ENCODE data around the gene TMEM132E.

Gene TMEM132E

DNA sequence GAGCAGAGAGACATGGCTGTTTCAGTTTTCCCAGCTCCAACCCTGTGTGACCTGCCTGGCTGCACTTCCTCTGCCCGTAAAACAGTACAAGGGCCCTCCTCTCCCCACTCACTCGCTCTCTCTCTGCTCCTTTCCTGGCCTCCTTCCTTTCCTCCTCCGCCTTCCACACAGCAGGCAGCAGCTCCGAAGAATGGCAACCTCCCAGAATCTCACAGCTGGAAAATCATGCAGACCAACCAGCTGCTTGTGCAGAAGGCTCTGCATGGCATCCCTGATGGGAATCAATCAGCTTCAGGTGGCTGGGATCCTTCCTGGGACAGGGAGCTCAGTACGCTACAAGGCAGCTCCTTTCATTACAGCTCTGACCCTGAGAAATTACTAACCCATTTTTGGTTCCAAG, 27.4 kb downstream of the TMEM132E start:
- no peak for DNase-seq

DNA sequence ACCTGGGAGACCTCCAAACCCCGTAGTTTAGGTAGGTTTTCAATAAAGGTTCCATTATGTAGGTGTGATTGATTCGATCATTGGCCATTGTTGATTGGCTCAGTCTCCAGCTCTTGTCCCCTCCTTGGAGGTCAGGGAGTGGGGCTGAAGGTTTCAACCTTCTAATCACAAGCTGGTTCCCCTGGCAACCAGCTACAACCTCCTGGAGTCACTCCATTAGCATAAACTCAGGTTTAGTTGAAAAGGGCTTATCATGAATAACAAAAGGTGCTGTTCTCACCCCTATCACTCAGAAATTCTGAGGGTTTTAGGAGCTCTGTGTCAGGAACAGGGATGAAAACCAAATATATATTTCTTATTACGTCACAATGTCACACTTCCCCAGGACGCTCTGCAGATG, 28.5 kb downstream of the TMEM132E start:
- DNase-seq = no peak

DNA sequence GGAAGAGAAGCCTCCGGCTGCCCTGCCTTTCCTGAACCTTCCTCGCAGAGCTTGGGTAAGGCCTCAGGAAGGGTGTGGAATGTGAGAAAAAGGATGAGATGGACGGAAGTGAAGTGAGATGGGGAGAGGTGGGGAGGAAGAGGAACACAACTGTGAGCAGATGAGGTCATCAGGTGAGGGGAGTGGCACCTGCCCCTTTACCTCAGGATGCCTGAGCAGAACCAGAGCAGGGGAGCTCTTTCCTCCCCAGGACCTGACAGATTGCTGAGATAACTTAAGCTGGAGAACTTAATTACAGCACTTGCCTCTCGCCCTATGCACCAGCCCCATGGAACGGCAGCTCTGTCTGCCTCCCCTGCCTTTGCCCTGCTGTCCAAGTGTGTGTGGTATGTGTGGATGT, 29.8 kb downstream of the TMEM132E start:
- DNase-seq = no peak

DNA sequence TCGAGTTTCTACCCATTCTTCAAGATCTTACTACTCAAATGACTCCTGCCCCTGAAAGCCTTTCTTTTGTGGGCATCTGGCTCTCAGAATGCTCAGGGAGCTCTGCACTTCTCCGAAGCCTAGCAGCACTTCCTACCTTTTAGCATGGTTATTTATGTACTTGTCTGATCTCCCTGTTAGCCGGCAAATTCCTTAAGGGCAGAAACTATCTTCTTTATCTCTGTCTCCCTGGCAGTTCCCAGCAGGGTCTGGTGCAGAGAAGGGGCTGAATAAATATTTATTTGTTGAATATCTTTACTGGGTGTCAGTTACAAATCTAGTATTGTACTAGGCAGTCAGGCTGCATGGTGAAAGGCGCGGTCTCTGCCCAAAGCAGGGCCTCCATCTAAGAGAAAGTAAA, 30.7 kb downstream of the TMEM132E start:
- no peak for DNase-seq

DNA sequence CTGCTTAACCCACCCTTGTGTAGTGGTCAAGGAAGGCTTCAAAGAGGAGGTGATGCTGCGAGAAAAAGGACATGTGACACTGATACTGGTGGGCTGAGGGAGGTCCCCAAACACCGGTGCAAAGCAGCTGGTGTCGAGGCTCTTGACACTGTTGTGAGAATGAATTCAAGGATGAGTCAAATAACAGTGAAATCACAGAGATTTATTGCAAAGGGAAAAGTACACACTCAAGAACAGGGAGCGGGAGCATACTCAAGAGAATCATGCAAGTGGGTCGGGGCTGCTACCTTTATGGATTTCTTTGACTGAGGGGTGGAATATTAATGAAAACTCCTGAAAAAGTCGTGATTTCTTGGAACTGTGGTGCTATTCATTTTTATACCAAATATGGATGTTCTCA, 31.1 kb downstream of the TMEM132E start:
- DNase-seq = no peak

DNA sequence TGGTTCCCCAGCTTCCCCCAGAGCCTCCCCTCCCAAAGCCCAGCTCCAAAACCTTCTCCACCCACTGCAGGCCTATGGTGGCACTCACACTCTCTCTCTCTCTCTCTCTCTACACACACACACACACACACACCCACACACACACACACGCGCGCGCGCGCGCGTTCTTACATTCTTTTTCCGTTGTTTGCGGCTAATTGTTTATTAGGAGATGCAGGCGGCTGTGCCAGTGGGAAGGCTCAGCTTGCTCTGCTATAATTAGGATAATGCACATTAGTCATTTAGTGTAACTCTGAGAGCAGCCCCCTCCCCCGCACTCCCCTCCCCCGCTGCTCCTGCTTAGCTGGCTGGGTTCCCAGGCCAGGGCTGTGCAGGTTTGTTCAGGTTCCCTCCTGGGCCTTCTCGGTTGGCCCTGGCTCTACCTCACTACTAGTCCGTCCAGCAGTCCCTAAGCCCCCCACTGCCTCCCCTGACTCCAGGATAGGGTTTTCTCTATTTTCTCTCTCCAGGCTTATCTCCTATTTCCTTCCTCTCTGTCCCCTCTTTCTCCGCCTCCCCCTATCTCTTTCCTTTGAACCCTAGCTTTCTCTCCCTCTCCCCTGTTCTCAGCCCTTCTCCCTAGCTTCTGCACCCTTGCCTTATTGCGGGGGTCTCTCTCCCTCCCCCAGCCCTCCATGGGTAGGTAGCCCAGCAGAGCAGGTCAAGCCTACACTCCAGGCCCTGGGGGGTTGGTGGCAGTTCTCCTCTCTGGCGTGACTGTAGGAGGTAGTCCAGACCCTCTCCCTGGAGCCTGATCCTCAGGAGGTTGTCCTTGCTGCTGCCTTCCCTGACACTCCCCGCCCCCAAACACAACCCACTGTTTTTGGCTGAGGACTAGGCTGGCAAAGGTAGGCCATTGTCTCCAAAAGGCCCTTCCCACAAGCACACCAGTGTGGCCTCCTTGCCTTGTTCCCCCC, 34.0 kb downstream of the TMEM132E start:
- DNase-seq = no peak

DNA sequence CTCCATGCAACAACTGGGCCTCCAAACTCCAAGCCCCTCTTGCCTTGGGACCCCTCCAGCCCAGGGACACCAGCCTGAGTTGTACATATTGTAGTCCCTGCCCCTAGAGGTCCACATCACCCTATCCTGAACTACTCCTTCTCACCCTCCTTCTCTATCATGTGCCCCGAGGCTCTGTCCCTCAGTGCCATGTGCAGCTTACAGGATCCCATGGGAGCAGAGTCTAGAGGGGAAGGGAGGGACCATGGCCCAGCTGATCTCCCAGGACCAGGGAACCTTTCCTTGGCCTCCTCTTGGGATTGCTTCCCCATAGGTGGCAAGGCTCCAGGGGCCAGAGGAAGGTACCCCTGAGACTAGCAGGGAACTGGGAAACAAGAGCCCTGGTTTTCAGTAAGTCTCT, 35.3 kb downstream of the TMEM132E start:
- no peak for DNase-seq

DNA sequence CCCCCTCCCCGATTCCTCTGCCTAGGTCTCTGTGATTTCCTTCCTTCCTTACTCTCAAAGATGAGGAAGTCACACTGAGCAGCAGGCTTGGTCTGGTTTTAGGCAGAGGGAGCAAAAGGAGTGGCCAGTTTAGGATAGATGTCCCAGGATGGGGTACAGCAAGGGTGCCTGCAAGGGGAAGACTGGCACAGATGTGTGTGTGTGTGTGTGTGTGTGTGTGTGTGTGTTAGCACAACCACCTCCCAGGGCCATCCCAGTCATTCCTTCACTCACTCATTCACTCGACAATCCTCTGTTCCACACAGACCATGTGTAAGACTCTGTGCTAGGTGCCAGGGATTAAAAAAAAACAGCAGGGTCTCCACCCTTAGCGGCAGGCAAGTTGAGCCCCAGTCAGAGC, 35.9 kb downstream of the TMEM132E start:
- DNase-seq = no peak

DNA sequence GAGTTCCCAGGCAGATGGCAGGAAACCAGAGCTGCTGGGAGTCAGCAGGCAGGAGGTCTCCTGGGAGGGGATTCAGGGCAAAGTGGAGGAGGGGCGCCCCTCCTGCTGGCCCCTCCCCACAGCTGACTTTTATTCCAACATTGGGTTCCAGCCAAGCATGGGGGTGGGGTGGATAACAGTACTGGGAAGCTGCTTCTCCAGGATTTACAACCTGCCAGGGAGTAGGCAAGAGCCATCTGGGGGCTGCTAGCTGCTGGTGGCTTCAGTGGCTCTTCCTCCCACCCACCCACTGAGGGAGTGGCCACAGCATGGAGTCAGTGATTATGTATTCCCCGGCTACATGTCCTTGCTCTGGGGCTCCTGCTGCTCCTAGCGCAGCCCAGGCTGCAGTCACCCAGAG, 36.8 kb downstream of the TMEM132E start:
- DNase-seq = no peak

DNA sequence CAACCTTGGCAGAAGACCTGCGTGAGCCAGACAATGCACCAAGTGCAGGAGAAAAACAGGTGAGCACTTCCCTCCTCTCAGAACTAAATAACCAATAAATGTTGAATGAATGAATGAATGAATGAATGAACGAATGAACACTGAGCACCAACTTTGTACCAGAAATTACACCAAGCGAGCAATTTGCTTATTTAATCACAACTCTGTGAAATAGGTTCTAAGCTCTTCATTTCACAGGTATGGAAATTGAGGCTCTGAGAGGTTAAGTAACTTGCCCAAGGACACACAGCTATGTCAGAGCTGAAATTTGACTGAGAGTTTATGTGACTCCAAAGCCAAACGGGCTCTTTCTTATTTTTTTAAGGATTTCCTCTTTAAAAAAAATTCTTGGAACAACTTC, 38.0 kb downstream of the TMEM132E start:
- no peak for DNase-seq

DNA sequence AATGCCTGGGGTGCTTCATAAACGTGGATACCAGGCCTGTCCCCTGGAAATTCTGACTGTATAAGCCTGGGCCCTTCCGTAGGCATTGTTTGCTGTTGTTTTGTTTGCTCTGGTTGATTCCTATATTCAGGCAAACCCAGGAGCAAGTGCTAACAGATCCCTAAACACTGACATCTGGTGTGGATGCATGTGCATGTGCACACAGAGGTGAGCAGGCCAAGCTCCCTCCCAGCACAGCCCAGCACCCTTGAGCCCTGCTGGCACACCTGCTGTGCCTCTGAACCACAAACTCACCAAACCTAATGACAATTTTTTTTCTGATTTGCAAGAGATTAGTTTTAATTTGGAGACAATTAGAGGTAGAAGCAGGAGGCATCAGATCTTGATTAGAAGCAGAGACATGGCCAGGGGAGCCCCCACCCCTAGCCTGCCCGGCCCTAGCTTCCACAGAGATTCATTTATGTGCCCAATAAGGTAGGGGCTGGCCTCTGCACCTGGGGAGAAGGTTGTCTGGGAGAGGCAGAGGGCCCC, 40.4 kb downstream of the TMEM132E start:
- DNase-seq = no peak

DNA sequence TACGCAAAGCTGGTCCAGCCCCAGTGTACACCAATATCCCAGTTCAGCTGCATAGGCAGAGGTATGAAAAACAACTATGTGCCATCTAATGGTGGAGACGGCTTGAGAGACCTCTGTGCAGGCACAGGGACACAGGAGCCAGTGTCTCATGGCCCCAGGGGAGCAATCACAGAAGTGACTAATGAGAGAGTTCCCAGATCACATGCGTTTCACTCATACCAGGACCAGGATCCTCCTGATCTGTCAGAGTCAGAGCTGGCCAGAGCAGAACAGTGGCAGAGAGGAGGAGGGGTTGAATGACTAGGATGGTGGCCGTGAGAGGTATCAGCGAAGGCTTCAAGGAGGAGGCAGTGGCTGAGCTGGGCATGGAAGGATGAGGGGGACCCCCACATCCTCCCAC, 41.1 kb downstream of the TMEM132E start:
- DNase-seq = no peak

DNA sequence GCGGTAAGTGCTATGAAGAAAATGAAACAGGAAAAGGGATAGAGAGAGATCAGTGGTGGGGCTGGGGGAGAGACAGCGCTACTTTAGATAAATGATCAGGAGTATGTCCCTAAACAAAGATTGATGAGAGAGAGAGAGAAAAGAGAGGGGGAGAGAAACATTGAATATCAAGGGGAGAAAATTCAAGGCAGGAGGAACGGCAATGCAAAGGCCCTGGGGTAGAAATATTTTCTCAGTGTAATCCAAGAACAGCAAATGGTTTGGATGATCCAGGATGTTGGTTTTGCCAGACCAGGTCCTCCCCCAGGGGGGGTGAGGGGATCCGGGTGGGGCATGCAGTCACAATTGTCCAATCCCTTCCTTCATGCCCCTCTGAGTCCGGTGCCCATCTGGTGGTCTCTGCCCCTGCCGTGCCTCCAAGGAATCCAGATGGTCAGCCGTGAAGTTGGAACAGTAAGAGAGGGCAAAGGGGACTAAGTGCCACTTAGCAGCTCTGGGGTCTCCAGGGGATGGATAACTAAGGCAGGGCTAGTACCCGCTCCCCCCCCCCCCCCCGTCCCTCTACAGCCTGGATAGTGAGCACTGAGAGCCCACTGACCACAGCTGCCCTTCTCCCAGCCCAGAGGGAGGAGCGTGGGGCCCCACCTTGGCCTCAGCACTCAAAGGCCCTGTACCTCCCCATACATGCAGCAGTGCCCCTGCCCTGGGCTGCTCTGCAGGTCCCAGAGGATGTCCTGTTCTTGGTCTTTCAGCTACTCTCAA, 43.7 kb downstream of the TMEM132E start:
- DNase-seq = no peak

DNA sequence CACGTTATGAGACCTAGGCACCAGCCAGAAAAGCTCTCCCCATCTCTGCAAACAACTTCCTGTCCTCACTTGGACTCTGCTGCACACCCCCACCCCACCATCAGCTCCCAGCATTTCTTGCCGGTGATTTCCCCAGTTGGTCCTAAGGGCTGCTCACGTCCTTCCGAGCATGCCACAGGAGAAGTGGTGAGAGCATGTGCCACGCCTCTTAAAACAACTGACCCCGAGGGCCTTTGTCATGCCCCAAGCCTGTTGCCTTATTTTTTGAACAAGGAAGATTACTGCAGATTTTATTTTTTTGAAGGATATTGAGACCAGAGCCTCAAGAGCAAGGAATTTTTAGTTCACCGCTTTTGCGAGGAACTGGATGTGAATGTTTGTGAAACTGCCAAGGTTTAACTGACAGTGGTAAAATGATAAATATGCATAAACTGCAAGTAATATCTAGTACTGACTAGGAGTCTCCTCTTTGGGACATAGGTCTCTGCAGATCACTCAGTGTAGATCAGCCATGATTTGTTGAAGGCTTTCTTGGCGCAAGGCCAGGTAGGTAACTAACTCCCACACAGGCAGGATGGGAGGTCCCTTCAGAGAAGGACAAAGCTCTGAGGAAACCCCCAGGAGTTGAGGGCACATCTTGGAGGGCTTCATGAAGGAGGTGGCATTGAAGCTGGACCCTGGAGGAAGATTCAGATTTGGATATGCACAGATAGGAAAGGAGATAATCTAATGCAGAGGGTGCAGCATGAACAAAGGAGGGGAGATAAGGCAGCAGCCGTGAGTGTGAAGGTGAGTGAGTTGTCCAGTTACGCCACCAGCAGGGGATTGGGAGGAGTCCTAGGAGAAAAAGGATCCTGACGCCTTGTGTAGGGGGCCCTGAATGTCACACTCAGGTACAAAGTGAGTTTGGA, 44.7 kb downstream of the TMEM132E start:
- DNase-seq = no peak

DNA sequence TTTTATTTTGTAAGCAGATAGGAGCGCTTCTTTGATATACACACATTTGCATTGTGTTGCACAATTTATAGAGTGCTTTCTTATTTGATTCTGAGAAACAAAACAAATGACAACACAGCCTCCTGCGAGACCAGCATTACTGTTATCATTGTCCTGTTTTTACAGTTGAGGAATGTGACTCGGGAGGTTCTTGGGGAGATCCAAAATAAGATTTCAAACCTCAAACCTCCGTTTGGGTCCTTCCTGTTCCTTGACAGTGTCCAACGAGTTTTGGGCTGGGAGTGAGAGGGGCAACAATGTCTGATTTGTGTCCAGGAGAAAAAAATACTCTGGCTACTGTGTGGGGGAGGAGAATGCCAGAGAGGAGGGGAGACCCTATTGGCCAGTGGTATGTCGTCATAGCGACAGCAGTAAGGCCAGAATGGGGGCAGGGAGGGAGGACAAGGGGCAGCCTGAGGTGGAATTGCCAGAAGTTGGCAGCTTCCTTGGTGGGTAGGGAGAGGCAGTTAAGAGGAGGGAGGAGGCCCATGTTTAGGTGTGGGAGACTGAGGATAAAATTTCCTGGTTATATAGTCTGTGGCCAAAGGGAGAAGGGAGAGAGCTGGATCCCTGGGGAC, 45.5 kb downstream of the TMEM132E start:
- DNase-seq = no peak

DNA sequence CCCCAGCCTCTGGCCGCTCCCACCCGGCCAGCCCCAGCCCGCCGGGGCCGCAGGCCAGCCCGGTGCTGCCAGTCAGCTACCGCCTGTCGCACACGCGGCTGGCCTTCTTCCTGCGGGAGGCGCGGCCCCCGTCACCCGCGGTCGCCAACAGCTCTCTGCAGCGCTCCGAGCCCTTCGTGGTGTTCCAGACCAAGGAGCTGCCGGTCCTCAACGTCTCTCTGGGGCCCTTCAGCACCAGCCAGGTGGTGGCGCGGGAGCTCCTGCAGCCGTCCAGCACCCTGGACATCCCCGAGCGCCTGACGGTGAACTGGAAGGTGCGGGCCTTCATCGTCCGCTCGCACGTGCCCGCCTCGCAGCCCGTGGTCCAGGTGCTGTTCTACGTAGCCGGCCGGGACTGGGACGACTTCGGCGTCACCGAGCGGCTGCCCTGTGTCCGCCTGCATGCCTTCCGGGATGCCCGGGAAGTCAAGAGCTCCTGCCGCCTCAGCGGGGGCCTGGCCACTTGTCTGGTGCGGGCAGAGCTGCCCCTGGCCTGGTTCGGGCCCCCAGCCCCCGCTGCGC, 46.8 kb downstream of the TMEM132E start:
- no peak for DNase-seq

DNA sequence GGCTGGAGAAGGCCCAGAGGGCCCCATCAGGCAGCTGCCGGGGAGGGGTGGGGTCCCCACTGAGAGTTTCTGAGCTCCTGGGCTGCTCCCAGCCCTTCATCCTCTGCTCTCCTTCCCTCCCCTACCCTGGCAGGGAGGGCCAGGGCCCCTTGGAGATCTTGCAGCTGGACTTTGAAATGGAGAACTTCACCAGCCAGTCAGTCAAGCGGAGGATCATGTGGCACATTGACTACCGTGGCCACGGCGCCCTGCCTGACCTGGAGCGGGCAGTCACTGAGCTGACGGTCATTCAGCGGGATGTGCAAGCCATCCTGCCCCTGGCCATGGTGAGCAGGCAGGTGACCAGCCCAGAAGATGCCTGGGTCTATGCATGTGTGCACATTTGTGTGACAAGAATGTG, 49.5 kb downstream of the TMEM132E start:
- DNase-seq = no peak

DNA sequence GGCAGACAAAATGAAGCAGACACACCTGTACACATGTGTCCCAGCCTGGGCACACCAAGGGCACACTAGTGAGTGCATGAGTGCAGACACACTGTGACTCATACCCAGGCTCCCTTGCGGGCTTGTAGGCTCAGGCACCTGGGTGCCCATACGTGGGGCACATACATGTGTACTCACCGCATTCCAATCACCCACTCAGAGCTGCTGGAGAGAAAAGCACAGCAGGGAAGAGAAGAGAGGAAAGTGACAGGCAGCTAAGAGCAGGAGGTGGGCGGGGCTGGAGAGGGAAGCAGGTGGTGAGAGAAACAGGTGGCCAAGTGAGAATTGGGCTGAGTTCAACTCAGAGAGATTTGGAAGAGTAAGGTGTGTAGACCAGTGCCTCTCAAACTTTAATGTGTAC, 54.0 kb downstream of the TMEM132E start:
- DNase-seq = no peak

DNA sequence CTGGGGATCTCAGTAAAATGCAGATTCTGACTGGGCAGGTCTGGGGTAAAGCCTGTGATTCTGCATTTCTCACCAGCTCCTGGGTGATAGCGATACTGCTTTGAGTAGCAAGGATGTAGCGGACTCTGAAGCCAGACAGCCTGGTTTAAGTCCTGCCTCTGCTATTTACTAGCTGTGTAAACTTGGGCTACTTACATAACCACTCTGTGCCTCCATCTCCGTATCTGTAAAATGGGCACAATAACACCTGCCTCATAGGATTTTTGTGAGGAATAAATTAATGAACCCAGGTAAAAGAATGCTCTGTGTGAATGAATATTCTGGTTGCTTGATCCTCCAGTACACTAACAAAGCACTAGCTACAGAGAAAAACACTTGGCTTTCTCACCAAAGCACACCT, 54.4 kb downstream of the TMEM132E start:
- DNase-seq = no peak

DNA sequence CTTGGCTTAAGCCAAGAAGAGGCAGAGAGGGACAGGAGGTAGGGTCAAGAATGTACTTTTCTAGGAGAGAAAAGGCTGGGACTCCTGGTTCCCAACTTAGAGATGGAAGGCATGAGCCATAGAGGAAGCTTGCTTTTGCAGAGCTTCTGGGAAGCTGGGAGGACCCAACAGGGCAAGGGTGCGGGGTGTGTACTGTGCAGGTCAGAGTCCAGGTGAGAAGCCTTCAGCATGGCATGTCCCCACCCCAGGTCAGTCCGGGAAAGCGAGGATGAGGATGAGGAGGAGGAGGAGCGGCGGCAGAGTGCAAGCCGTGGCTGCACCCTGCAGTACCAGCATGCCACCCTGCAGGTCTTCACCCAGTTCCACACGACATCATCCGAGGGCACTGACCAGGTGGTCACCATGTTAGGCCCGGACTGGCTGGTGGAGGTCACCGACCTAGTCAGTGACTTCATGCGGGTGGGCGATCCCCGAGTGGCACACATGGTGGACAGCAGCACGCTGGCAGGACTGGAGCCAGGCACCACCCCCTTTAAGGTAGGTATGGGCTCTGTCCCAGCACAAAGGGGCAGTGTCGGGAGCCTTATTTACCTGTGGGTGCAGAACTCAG, 55.3 kb downstream of the TMEM132E start:
- no peak for DNase-seq

DNA sequence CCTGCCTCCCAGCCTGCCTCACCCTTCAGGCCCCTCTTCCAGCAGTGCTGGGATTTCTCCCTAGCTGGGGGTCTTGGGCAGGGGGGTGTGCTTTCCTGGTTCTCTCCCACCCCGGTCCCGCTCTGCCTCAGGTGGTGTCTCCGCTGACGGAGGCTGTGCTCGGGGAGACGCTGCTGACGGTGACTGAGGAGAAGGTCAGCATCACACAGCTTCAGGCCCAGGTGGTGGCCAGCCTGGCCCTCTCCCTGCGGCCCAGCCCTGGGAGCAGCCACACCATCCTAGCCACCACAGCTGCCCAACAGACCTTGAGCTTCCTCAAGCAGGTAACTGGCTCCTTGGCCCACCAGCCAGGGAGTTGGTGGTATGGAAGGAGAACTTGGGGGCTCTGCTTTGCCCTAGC, 56.5 kb downstream of the TMEM132E start:
- DNase-seq = no peak

Data from hematopoietic multipotent progenitor cell treated with erythropoietin and hydrocortisone succinate and interleukin-3 and kit ligand, for 8 days (in vitro differentiated cells).